ENCODE results near the gene TPGS1. TPM values are rescaled to one million over a fixed set of nuclear protein-coding genes. Genes with fewer than 3 reads are reported as not detected.

TPGS1 gene
- total RNA-seq, 1 donor from 2014 or later = 26.1 TPM

DNA sequence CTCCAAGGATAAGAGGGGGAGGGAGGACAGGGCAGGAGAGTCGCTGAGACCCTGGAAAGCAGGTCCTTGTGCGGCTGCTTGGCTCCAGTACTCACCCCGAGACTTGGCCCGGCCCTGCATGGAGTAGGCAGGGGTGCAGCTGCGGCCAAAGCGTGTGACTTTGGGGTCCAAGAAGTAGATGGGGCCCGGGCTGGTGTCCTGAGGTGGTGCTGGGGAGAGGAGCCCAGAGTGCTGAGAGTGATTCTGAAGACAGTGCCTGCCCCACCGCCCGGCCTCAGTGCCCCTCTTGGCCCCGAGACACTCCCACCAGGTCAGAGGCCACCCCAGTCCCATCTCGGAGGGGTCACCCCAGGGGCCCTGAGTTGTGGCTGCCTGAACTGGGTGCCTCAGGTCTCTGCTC, 39.7 kb upstream of the TPGS1 start:
- Mint-ChIP-seq H3K36me3 (no peaks in the 10 kb centered on the region), H3K27me3 (no peaks in the 10 kb centered on the region), H3K9me3 (no peaks in the 10 kb centered on the region), H3K4me3 (no peak overlapping the region), H3K4me1 (ENCODE audit: unreplicated experiment) (no peaks in the 10 kb centered on the region), H3K27ac (no peak overlapping the region)
- no peak for DNase-seq (ENCODE audit: extremely low spot score, unreplicated experiment)
- TF ChIP-seq CTCF (conservative IDR thresholded peaks at IDR 0.05) = no peak

GRCh38 chr19:468587-469256, 38.6 kb upstream of the TPGS1 start:
- Mint-ChIP-seq H3K27ac (no peak overlapping the region), H3K27me3 (no peaks in the 10 kb centered on the region), H3K4me1 (ENCODE audit: unreplicated experiment) (no peaks in the 10 kb centered on the region), H3K36me3 (no peaks in the 10 kb centered on the region), H3K4me3 (no peak overlapping the region), H3K9me3 (no peaks in the 10 kb centered on the region)
- no peak for DNase-seq (ENCODE audit: extremely low spot score, unreplicated experiment)
- no peak for TF ChIP-seq CTCF (conservative IDR thresholded peaks at IDR 0.05)

DNA sequence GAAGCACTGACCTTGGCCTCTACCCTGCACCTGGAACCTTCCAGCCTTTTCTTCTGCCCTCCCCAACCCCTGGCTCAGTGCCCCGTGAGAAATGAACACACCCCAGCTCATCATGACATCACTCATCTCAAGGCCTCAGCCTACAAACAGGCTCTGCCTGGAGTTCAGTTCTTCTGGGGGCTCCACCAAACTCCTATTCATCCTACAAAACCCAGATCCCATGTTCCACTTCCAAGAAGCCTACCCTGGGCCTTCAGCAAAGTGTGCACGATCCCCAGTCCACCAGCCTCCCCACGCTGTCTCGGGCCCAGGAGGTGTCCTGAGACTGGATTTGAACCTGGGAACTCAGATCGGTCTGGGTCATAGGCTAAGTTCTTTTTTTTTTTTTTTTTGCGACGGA, 37.5 kb upstream of the TPGS1 start:
- TF ChIP-seq CTCF (conservative IDR thresholded peaks at IDR 0.05) = no peak
- no peak for DNase-seq (ENCODE audit: extremely low spot score, unreplicated experiment)
- no peak overlapping the region for H3K27ac Mint-ChIP-seq
- H3K4me1 Mint-ChIP-seq (ENCODE audit: unreplicated experiment) = no peaks in the 10 kb centered on the region
- H3K27me3 Mint-ChIP-seq = no peaks in the 10 kb centered on the region
- no peaks in the 10 kb centered on the region for H3K9me3 Mint-ChIP-seq
- H3K4me3 Mint-ChIP-seq = no peak overlapping the region
- no peaks in the 10 kb centered on the region for H3K36me3 Mint-ChIP-seq

DNA sequence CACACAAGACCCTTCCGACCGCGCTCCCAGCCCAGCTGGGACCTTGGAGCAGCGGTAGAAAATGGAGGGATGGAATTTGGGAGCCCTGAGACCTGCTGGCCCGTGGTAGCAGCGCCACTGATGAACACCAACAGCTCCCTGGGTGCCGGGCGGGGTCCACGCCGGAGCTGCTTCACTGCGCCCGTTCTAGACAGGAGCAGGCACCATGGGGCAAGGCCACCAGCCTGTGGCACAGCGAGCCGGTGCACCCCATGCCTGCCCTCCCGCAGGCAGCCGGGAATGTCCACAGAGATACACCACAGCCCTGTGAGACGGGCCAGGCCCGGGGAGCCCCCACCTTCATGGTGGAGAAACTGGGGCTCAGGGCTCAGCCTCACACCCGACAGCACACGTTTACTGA, 36.6 kb upstream of the TPGS1 start:
- Mint-ChIP-seq H3K4me1 (ENCODE audit: unreplicated experiment) (peaks cover 4% of the 10 kb centered on the region), H3K27me3 (no peaks in the 10 kb centered on the region), H3K27ac (no peak overlapping the region), H3K36me3 (no peaks in the 10 kb centered on the region), H3K9me3 (no peaks in the 10 kb centered on the region), H3K4me3 (no peak overlapping the region)
- no peak for DNase-seq (ENCODE audit: extremely low spot score, unreplicated experiment)
- TF ChIP-seq CTCF (conservative IDR thresholded peaks at IDR 0.05) = no peak

- DNase-seq (ENCODE audit: extremely low spot score, unreplicated experiment) = no peak
- Mint-ChIP-seq H3K36me3 (no peaks in the 10 kb centered on the region), H3K4me3 (no peak overlapping the region), H3K27ac (no peak overlapping the region), H3K4me1 (ENCODE audit: unreplicated experiment) (peaks cover 4% of the 10 kb centered on the region), H3K27me3 (no peaks in the 10 kb centered on the region), H3K9me3 (no peaks in the 10 kb centered on the region)
- no peak for TF ChIP-seq CTCF (conservative IDR thresholded peaks at IDR 0.05)
These were observed 35.1 kb upstream of the TPGS1 start for GRCh38 chr19:472005-472858.
